GM12878 (cell line): ENCODE measurements around the gene PADI2. TPM values are rescaled to one million over a fixed set of nuclear protein-coding genes. Genes with fewer than 3 reads are reported as not detected.

Source experiments
- ATAC-seq: fragments of 200-7000 bp; cut with Tn5 transposase; 3 replicates; pipeline ENCODE4 v1.9.1; 2020; ENCODE audit warnings: mild to moderate bottlenecking, moderate library complexity
- BruUV-seq: library from RNA; stranded (reverse); fragments of 400-500 nt; replicated peaks from 2 replicates; lab custom pipeline; 2021; lab: Mats Ljungman, UMichigan
- CTCF ChIA-PET: fragments of 300-600 bp; sonication (Branson Sonifier 250); formaldehyde crosslinking; extraction: SDS; loops from one replicate; lab custom pipeline; 2021; ENCODE audit warnings: inconsistent platforms; lab: Yijun Ruan, JAX
- POLR2A ChIA-PET: fragments of 350-600 bp; formaldehyde crosslinking; extraction: SDS; loops from one replicate; lab custom pipeline; 2021; ENCODE audit warnings: inconsistent platforms; lab: Charles Lee
- RAD21 ChIA-PET: fragments of 300-600 bp; sonication (Branson Sonifier 250); formaldehyde crosslinking; loops from one replicate; lab custom pipeline; 2023; ENCODE audit warnings: antibody characterized with exemption; ENCODE audit not compliant: unreplicated experiment; lab: Charles Lee
- SMC1A ChIA-PET: fragments of 300-600 bp; sonication (Branson Sonifier 250); formaldehyde crosslinking; loops from one replicate; lab custom pipeline; 2023; ENCODE audit not compliant: unreplicated experiment, uncharacterized antibody; lab: Charles Lee
- DNase-seq: peaks from one replicate; pipeline ENCODE4 v3.0.0-alpha.2; 2011; ENCODE audit warnings: low read depth, low spot score
- FAIRE-seq: peaks from 3 replicates; lab custom pipeline; 2011; peaks lifted over from hg19 to GRCh38; lab: Jason Lieb, UNC
- H2AFZ ChIP-seq: 2 replicates; pipeline ENCODE4 v1.6.0; 2011; ENCODE audit warnings: low read depth, low read length, control low read depth; ENCODE audit not compliant: control insufficient read depth
- H3K27ac ChIP-seq: 2 replicates; pipeline ENCODE4 v1.5.1; 2011; ENCODE audit warnings: control low read depth; ENCODE audit not compliant: control insufficient read depth, insufficient read depth
- H3K27me3 ChIP-seq, 2 experiments: replicated peaks in 1 of 2; 2 replicates each; pipeline versions ENCODE4 v1.6.0 to v1.6.1; 2011; ENCODE audit warnings: low read length in 1 of 2; ENCODE audit not compliant: control insufficient read depth in 2 of 2, insufficient read depth in 2 of 2
- H3K36me3 ChIP-seq, 2 experiments: 2 replicates each; pipeline ENCODE4 v1.5.1; 2011; ENCODE audit warnings: low read length in 1 of 2; ENCODE audit not compliant: control insufficient read depth in 2 of 2, insufficient read depth in 2 of 2
- H3K4me1 ChIP-seq: 2 replicates; pipeline ENCODE4 v1.6.1; 2011; ENCODE audit warnings: mild to moderate bottlenecking, low read length, moderate library complexity, mixed read lengths; ENCODE audit not compliant: control insufficient read depth, insufficient read depth
- H3K4me2 ChIP-seq: 2 replicates; pipeline ENCODE4 v1.6.0; 2011; ENCODE audit warnings: control low read depth; ENCODE audit not compliant: control insufficient read depth, insufficient read depth
- H3K4me3 ChIP-seq: fragments of 200-600 bp; sonication (generic); 2 replicates; pipeline ENCODE4 v1.5.1; 2016
- H3K79me2 ChIP-seq: 2 replicates; pipeline ENCODE4 v1.6.0; 2011; ENCODE audit warnings: low read length; ENCODE audit not compliant: control insufficient read depth, insufficient read depth
- H3K9ac ChIP-seq: 2 replicates; pipeline ENCODE4 v1.8.0; 2011; ENCODE audit warnings: low read length, control low read depth, mixed read lengths; ENCODE audit not compliant: control insufficient read depth, insufficient read depth
- H3K9me3 ChIP-seq: replicated peaks from 3 replicates; pipeline ENCODE4 v1.5.1; 2011; ENCODE audit warnings: mild to moderate bottlenecking, low read length; ENCODE audit not compliant: control insufficient read depth, insufficient read depth
- H4K20me1 ChIP-seq: 2 replicates; pipeline ENCODE4 v1.6.0; 2011; ENCODE audit not compliant: control insufficient read depth, insufficient read depth
- BCLAF1 ChIP-seq: fragments of 450-650 bp; IDR thresholded peaks from 2 replicates; pipeline ENCODE4 v1.6.1; 2017; ENCODE audit warnings: antibody characterized with exemption, mild to moderate bottlenecking, moderate library complexity
- CBX5 ChIP-seq: sonication (generic); IDR thresholded peaks from 2 replicates; pipeline ENCODE4 v1.6.1; 2016; ENCODE audit warnings: low read depth, moderate library complexity, mild to moderate bottlenecking, inconsistent platforms
- FOXK2 ChIP-seq: fragments of 450-650 bp; IDR thresholded peaks from 2 replicates; pipeline ENCODE4 v1.6.1; 2017; ENCODE audit warnings: mild to moderate bottlenecking, moderate library complexity
- JUND ChIP-seq: IDR thresholded peaks from 2 replicates; pipeline ENCODE4 v1.6.1; 2012; ENCODE audit warnings: low read depth, mild to moderate bottlenecking, low read length, improper control_type of control experiment, moderate library complexity
- KDM1A ChIP-seq: fragments of 200-600 bp; sonication (generic); IDR thresholded peaks from 2 replicates; pipeline ENCODE4 v1.6.1; 2016; ENCODE audit warnings: borderline replicate concordance
- MEF2B ChIP-seq: fragments of 450-650 bp; IDR thresholded peaks from 2 replicates; pipeline ENCODE4 v1.6.1; 2018; ENCODE audit warnings: mild to moderate bottlenecking, moderate library complexity; ENCODE audit not compliant: partially characterized antibody, poor library complexity, severe bottlenecking
- NRF1 ChIP-seq: conservative IDR thresholded peaks from 2 replicates; pipeline ENCODE4 v1.6.1; 2011; ENCODE audit warnings: mild to moderate bottlenecking, low read depth, low read length, improper control_type of control experiment
- POU2F2 ChIP-seq: IDR thresholded peaks from 3 replicates; pipeline ENCODE4 v1.6.1; 2011; ENCODE audit warnings: low read depth, mild to moderate bottlenecking, low read length, borderline replicate concordance
- SREBF1 ChIP-seq: IDR thresholded peaks from 2 replicates; pipeline ENCODE4 v1.6.1; 2012; ENCODE audit warnings: mild to moderate bottlenecking, low read length
- USF1 ChIP-seq: IDR thresholded peaks from 2 replicates; pipeline ENCODE4 v1.6.1; 2011; ENCODE audit warnings: borderline replicate concordance, low read depth, mild to moderate bottlenecking, moderate library complexity, mixed read lengths, low read length; ENCODE audit not compliant: insufficient read depth; ENCODE audit errors: extremely low read length
- WGBS: methylation state at CpG from one replicate; pipeline ENCODE4 v1.1.6; 2016; ENCODE audit warnings: low lambda C conversion rate; ENCODE audit not compliant: insufficient replicate concordance, insufficient coverage; ENCODE audit errors: missing lambda C conversion rate; 5-methylcytosine and 5-hydroxymethylcytosine counted together
- in situ Hi-C: fragments of 300-500 bp; cut with MboI; formaldehyde crosslinking; loops from 9 replicates; pipeline ENCODE4 v1.14.3; 2018; ENCODE audit warnings: mixed read lengths
- intact Hi-C: fragments of 100-400 bp; cut with micrococcal nuclease; formaldehyde crosslinking; loops from one replicate; pipeline ENCODE4 v1.14.2; 2022; ENCODE audit not compliant: unreplicated experiment
- polyA plus RNA-seq, 11 experiments: library from polyadenylated mRNA; depleted of rRNA in 4 of 11; unstranded in 6 of 11; stranded (reverse) in 5 of 11; fragments of >200 nt; fragmentation: Nextera tagmentation in 4 of 11; fragmentation: Illumina TruSeq in 1 of 11; extraction: Ambion mirVana in 4 of 11; extraction: Trizol in 1 of 11; gene quantifications; 1 replicate in 1 of 11; 2 replicates in 10 of 11; pipeline versions ENCODE4 v1.2.1 to v1.2.3, GENCODE V29; 2011 to 2016; ENCODE audit warnings: inconsistent platforms in 2 of 11, missing spikeins in 2 of 11, low read depth in 1 of 11
- total RNA-seq, 4 experiments: library from RNA; depleted of rRNA in 3 of 4; stranded (reverse); fragments of >200 nt in 3 of 4; fragmentation: Illumina TruSeq in 1 of 4; extraction: Trizol in 1 of 4; gene quantifications; 2 replicates each; pipeline versions ENCODE4 v1.2.1 to v1.2.3, GENCODE V29; 2013 to 2021

PADI2 gene
- total and polyA plus RNA-seq, 10 of the 15 experiments (the other 5 are each of a cell fraction or from before 2014, with no cell fraction given), result 0.05 to 3.0 (median 0.10) TPM; not detected in 1

- no peak for TF ChIP-seq USF1
- no peak for TF ChIP-seq SREBF1
- no peak for TF ChIP-seq FOXK2
- TF ChIP-seq, all 136 proteins: peak for 0
Measured at GRCh38 chr1:17061486-17061885, 57.8 kb downstream of the PADI2 start (continued).

GRCh38 chr1:17060306-17060749 lies 58.9 kb downstream of the PADI2 start:
- no peak for DNase-seq
- in situ Hi-C loops, result loop anchor here (5.0 kb wide), 2 partner anchors 57 to 177 kb away; partner anchors contain the start of gene PADI2
- Histone ChIP-seq H3K4me2 (0 out of 2 replicates have a peak overlapping the region, but pooled peaks have one; percentile 5), H3K36me3 (no peaks in the 10 kb centered on the region), H3K4me1 (peaks cover 6% of the 10 kb centered on the region; the same call in 1 of the 2 replicates), H2AFZ (peak overlapping the region; percentile 8), H3K9me3 (no peaks in the 10 kb centered on the region; the same call in 1 of the 3 replicates), H4K20me1 (no peaks in the 10 kb centered on the region), H3K27me3 (no peaks in the 10 kb centered on the region), H3K4me3 (no peak overlapping the region), H3K9ac (no peak overlapping the region), H3K79me2 (no peaks in the 10 kb centered on the region), H3K27ac (no peak overlapping the region)
- CTCF ChIA-PET, result interaction anchor here (0.6 to 10.7 kb wide), 19 partner anchors 9 to 276 kb away, joined by 3 to 171 read pairs (median 4); partner anchors contain the start of gene PADI2
- TF ChIP-seq CBX5 (no peak), MEF2B (no peak), JUND (no peak), KDM1A (no peak), POU2F2 (peak; percentile 84; the same call in 1 of the 3 replicates), NRF1 (no peak), BCLAF1 (no peak)
- BruUV-seq, result no TSS peak
- peak; percentile 37 for ATAC-seq
- intact Hi-C loops, result no loop called here
- RAD21 ChIA-PET, result interaction anchor here (0.7 to 4.8 kb wide), 8 partner anchors 20 to 277 kb away, joined by 3 to 53 read pairs (median 4); partner anchors contain the start of gene PADI2
- POLR2A ChIA-PET, result interaction anchor here (0.8 kb wide), 1 partner anchor 59 kb away, joined by 3 read pairs; the partner anchor contains the start of gene PADI2
- SMC1A ChIA-PET, result interaction anchor here (1.0 to 4.8 kb wide), 9 partner anchors 15 to 186 kb away, joined by 3 to 93 read pairs (median 5); partner anchors contain the start of gene PADI2
- FAIRE-seq, result no peak
- 1% methylated on average over 11 of the region's 11 CpGs for WGBS
